Mucosa of rectum (tissue), 2 donors: ENCODE data around the gene LATS2.
A peak's percentile ranks its signal among the peaks of the same experiment; 100 is the strongest.

Experiments
- H3K27ac ChIP-seq, 2 donors: one replicate each; pipeline ENCODE4 v1.7.0; 2013; ENCODE audit warnings: inconsistent platforms in 2 of 2, low read depth in 2 of 2, low read length in 2 of 2
- H3K27me3 ChIP-seq, 2 donors: one replicate each; pipeline ENCODE4 v1.7.0; 2013; ENCODE audit warnings: low read length in 2 of 2; ENCODE audit not compliant: control insufficient read depth in 2 of 2, insufficient read depth in 2 of 2
- H3K36me3 ChIP-seq, 2 donors: one replicate each; pipeline ENCODE4 v1.7.0; 2013; ENCODE audit warnings: low read length in 2 of 2; ENCODE audit not compliant: control insufficient read depth in 2 of 2, insufficient read depth in 2 of 2
- H3K4me1 ChIP-seq, 2 donors: one replicate each; pipeline ENCODE4 v1.7.0; 2013; ENCODE audit warnings: low read length in 2 of 2, mild to moderate bottlenecking in 1 of 2; ENCODE audit not compliant: control insufficient read depth in 2 of 2, insufficient read depth in 2 of 2
- H3K4me3 ChIP-seq, 2 donors: one replicate each; pipeline ENCODE4 v1.7.0; 2013; ENCODE audit warnings: low read length in 2 of 2
- H3K9ac ChIP-seq, 2 donors: one replicate each; pipeline ENCODE4 v1.7.0; 2013; ENCODE audit warnings: low read length in 2 of 2, low read depth in 1 of 2, mild to moderate bottlenecking in 1 of 2
- H3K9me3 ChIP-seq, 2 donors: one replicate each; pipeline ENCODE4 v1.7.0; 2013; ENCODE audit warnings: low read length in 2 of 2; ENCODE audit not compliant: control insufficient read depth in 2 of 2
- donor health status: healthy.
- donor health status: Normal muscosa, but diverticular disease.

Gene LATS2

DNA sequence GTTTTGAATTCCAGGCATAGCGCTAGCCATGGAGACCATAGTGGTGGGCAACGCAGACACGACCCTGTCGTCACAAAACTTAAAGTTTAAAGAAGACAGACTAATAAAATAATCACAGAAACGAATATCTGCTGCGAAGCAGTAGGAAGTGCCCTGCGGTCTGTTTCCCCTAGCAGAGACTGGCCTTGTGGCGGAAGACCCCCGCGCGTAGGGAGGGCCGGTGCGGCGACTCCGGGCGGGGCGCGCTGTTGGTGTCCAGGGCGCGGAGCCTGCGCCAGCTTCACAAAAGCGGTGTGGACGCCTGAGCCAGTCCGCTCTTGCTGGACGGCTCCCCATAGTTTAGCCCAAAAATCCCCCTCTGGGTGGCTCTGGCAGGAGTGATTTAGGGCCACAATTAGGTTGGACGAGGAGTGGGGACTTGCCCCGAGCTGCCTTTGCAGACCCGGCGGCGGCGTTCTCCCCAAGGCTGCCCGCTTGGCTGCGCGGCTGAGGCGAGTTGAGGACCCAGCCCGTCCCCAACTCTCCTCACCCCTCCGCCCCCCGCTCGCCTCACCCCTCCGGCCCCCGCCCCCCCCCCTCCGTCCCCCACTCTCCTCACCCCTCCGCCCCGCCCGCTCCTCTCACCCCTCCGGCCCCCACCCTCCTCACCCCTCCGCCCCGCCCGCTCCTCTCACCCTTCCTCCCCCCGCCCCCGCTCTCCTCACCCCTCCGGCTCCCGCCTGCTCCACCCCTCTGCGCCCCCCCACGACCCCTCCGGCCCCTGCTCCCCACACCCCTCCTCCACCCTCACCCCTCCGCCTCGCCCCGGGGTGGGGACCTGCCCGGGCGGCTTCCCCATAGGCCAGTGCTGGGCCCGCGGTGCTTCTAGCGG lies 14.2 kb upstream of the LATS2 start:
- Histone ChIP-seq H3K4me1 (peaks cover 0 to 2% of the 10 kb centered on the region in 2 donors), H3K9me3 (no peaks in the 10 kb centered on the region), H3K27ac (peak overlapping the region in 1 of 2 donors; percentile 0), H3K4me3 (peak overlapping the region; percentile 51 to 67), H3K36me3 (no peaks in the 10 kb centered on the region), H3K27me3 (peaks cover 0 to 2% of the 10 kb centered on the region in 2 donors), H3K9ac (peak overlapping the region; percentile 4 to 32)

DNA sequence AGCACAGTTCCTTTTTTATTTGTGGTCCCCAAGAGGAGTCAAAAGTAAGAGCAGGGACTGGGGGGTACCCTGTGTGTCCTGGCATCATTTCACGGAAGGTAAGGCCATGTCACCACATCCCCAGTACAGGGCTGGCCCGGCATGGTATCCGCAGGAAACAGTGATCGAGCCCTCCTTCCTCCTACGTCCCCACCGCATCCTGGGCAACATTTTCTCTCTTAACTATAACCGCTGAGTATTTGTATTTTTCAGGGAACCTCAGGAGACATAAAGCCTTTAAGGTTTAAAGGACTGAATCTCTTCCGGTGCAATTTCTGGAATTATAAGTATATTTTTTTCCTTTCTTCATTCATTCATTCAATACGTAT lies 13.6 kb upstream of the LATS2 start:
- peaks cover 0 to 2% of the 10 kb centered on the region in 2 donors for H3K4me1 ChIP-seq
- no peaks in the 10 kb centered on the region for H3K9me3 ChIP-seq
- peak overlapping the region in 1 of 2 donors; percentile 67 for H3K4me3 ChIP-seq
- peaks cover 0 to 2% of the 10 kb centered on the region in 2 donors for H3K27me3 ChIP-seq
- no peak overlapping the region for H3K9ac ChIP-seq
- H3K36me3 ChIP-seq = no peaks in the 10 kb centered on the region
- H3K27ac ChIP-seq = peak overlapping the region in 1 of 2 donors; percentile 0

DNA sequence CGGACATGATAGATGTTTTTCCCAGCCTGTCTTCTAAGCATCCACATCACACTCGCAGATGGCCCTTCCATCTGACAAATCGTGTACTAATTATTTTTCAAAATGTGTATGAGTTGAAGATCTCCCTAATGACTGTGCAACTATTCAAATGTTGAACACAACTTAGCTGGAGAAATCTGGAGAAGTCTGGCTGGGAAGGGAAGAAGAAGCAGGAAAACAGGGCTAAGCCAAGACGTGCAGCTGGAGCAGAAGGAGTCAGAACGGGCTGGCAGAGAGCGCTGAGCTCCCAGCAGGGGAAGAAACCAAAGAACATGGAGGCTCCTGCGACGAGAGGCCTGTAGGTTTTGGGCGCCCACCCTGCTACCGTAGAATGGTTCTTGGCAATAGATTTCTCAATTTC lies 13.2 kb upstream of the LATS2 start:
- Histone ChIP-seq H3K36me3 (no peaks in the 10 kb centered on the region), H3K4me3 (no peak overlapping the region), H3K27ac (peak overlapping the region in 1 of 2 donors; percentile 0), H3K27me3 (peaks cover 0 to 2% of the 10 kb centered on the region in 2 donors), H3K9me3 (no peaks in the 10 kb centered on the region), H3K9ac (no peak overlapping the region), H3K4me1 (peaks cover 0 to 2% of the 10 kb centered on the region in 2 donors)

DNA sequence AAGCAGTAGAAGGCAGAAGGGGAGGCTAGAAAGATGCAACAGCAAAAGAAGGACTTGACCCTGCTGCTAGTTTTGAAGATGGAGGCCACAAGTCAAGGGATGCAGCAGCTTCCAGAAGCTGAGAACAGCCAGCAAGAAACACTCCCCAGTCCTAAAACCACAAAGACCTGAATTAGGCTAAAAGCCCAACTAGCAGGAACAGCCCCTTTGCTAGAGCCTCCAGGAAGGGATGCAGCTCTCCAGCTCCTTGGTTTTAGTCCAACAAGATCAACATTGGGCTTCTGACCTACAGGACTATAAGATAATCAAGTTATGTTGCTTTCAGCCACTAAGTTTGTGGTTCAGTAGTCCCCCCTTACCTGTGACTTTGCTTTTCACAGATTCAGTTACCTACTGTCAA lies 10.5 kb upstream of the LATS2 start:
- Histone ChIP-seq H3K27me3 (no peaks in the 10 kb centered on the region), H3K4me3 (no peak overlapping the region), H3K27ac (no peak overlapping the region), H3K9me3 (no peaks in the 10 kb centered on the region), H3K9ac (no peak overlapping the region), H3K4me1 (peaks cover 0 to 2% of the 10 kb centered on the region in 2 donors), H3K36me3 (no peaks in the 10 kb centered on the region)

DNA sequence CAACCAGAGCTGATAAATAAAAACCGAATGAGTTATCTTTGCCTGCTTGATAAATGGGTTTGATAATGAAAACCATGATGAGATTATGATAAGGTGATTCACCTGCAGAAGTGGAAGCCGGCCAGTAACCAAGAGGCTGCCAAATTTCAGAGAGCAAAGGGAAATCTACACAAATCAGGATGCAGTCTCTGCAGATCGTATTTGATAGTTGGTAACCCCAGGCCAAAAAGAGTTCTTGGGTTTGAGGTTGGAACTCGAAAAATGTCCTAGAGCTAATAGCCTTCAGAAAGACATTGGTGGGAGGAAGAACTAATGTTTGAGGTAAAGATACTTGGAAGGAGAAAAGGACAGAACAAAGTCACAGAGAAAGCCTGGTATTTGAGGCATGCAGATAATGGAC lies 9.6 kb upstream of the LATS2 start:
- no peaks in the 10 kb centered on the region for H3K27me3 ChIP-seq
- no peak overlapping the region for H3K4me3 ChIP-seq
- H3K36me3 ChIP-seq = no peaks in the 10 kb centered on the region
- H3K27ac ChIP-seq = no peak overlapping the region
- no peak overlapping the region for H3K9ac ChIP-seq
- peaks cover 0 to 2% of the 10 kb centered on the region in 2 donors for H3K4me1 ChIP-seq
- no peaks in the 10 kb centered on the region for H3K9me3 ChIP-seq

DNA sequence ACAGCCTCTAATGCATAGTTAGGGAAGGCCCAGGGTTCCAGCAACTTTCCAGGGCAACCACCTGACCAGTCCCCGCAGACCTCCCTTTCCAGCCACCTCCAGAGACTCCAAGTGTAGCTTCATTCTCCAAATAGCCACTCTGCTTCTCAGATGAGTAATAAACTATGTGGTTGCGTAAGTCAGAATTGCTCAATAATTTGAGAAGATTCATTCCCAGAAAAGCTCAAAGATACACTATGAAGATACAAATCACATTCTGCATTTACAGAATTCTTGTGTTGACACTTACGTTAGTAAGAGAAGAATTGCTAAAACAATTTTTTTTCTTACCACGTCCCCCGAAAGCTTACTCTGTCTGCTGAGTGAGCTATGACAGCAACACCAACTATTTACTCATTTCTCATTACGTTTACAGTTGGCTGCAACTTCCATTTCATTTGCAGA lies 8.2 kb upstream of the LATS2 start:
- no peak overlapping the region for H3K9ac ChIP-seq
- no peaks in the 10 kb centered on the region for H3K9me3 ChIP-seq
- H3K36me3 ChIP-seq = no peaks in the 10 kb centered on the region
- no peak overlapping the region for H3K4me3 ChIP-seq
- no peak overlapping the region for H3K27ac ChIP-seq
- peaks cover 0 to 2% of the 10 kb centered on the region in 2 donors for H3K4me1 ChIP-seq
- no peaks in the 10 kb centered on the region for H3K27me3 ChIP-seq

DNA sequence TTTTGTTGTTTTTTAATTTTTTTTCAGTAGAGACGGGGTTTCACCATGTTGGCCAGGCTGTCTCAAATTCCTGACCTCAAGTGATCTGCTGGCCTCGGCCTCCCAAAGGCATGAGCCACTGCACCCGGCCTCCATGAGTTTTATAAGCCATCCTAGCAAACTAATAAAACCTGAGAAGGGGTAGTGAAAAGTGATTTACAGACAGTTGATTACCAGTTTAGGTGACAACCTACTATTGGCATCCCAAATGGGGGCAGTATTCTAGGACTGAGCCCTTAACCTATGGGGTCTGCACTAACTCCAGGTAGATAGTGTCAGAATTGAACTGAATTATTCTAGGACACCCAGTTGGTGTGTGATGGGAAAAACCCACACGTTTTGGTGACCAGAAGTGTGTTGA lies 6.5 kb upstream of the LATS2 start:
- Histone ChIP-seq H3K9ac (no peak overlapping the region), H3K9me3 (no peaks in the 10 kb centered on the region), H3K36me3 (no peaks in the 10 kb centered on the region)

DNA sequence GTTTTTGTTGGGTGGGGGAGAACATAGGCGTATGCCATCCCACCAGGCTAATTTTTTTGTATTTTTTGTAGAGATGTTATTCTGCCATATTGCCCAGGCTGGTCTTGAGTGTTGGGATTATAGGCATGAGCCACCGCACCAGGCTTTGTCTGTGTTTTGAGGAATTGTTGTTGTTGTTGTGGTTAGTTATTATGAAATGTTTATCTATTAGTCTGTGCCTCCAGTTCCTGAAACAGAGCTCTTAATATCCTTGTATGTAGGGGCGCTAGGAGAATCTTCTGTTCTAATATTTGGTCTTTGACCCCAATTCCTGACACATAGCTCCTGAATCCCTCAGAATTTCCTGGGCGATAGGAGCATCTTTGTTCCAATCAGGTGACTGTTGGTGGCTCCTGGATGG lies 5.6 kb upstream of the LATS2 start:
- Histone ChIP-seq H3K4me1 (no peaks in the 10 kb centered on the region), H3K27ac (no peak overlapping the region)

More for the DNA sequence above, 6.5 kb upstream of the LATS2 start:
- Histone ChIP-seq H3K4me3 (no peak overlapping the region), H3K27ac (no peak overlapping the region), H3K4me1 (no peaks in the 10 kb centered on the region), H3K27me3 (no peaks in the 10 kb centered on the region)

DNA sequence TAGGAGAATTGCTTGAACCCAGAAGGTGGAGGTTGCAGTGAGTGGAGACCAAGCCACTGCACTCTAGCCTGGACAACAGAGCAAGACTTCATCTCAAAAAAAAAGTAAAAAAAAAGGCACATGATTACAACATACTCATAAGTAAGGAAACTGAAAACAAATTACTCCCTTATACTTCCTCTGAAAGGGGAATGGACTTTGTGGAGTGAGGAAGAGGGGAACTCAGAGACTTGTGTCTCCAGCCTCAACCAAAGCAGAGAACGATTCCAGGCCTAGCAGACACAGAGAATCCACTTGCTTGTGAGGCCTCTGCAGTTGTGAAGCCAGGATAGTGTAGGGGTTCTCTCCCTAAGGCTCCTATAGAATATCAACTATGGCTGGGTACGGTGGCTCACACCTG lies 4.3 kb upstream of the LATS2 start:
- Histone ChIP-seq H3K9ac (no peak overlapping the region), H3K4me1 (peaks cover 3 to 4% of the 10 kb centered on the region in 2 donors), H3K27me3 (no peaks in the 10 kb centered on the region), H3K9me3 (no peaks in the 10 kb centered on the region), H3K4me3 (no peak overlapping the region), H3K27ac (no peak overlapping the region), H3K36me3 (no peaks in the 10 kb centered on the region)

More for the DNA sequence above, 5.6 kb upstream of the LATS2 start:
- no peak overlapping the region for H3K9ac ChIP-seq
- no peaks in the 10 kb centered on the region for H3K9me3 ChIP-seq
- no peak overlapping the region for H3K4me3 ChIP-seq
- H3K27me3 ChIP-seq = no peaks in the 10 kb centered on the region
- no peaks in the 10 kb centered on the region for H3K36me3 ChIP-seq

DNA sequence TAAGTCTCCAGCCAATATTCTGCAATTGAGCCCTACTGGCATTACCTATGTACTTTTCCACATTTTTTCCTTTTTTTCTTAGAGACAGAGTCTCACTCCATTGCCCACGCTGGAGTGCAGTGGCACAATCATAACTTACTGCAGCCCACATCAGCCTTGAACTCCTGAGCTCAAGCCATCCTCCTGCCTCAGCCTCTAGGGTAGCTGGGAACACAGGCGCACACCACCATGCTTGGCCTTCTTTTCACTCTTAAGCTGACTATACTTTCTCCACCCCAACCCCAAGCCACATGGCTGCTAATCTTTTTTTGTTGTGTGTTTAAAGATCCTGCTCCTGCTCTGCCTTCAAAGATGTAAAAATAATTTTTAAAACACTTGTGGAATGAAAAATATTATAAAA lies 1.6 kb upstream of the LATS2 start:
- no peak overlapping the region for H3K27ac ChIP-seq
- H3K36me3 ChIP-seq = no peaks in the 10 kb centered on the region
- no peaks in the 10 kb centered on the region for H3K9me3 ChIP-seq
- peaks cover 0 to 3% of the 10 kb centered on the region in 2 donors for H3K27me3 ChIP-seq
- peaks cover 3 to 4% of the 10 kb centered on the region in 2 donors for H3K4me1 ChIP-seq
- H3K9ac ChIP-seq = no peak overlapping the region
- no peak overlapping the region for H3K4me3 ChIP-seq
